ENCODE data around the gene GOLGA3. TPM values are rescaled to one million over a fixed set of nuclear protein-coding genes. Genes with fewer than 3 reads are reported as not detected.

The GOLGA3 gene
- total RNA-seq, 2 donors from 2014 or later = 32.2 to 49.8 TPM

- Histone ChIP-seq H3K4me1 (no peaks in the 10 kb centered on the region), H3K27me3 (no peaks in the 10 kb centered on the region), H3K4me3 (no peak overlapping the region), H3K36me3 (peaks cover 93% of the 10 kb centered on the region), H3K9me3 (no peaks in the 10 kb centered on the region), H3K27ac (no peak overlapping the region)
- no peak for TF ChIP-seq CTCF (IDR thresholded peaks at IDR 0.05)
- DNase-seq (ENCODE audit: low spot score) = no peak
Measured at GRCh38 chr12:132747896-132748295, 80.8 kb downstream of the GOLGA3 start.

GRCh38 chr12:132747395-132747794 is 81.3 kb downstream of the GOLGA3 start:
- no peak overlapping the region for H3K4me3 ChIP-seq
- no peak overlapping the region for H3K27ac ChIP-seq
- H3K9me3 ChIP-seq = no peaks in the 10 kb centered on the region
- H3K36me3 ChIP-seq = peaks cover 93% of the 10 kb centered on the region
- TF ChIP-seq CTCF (IDR thresholded peaks at IDR 0.05) = no peak
- no peaks in the 10 kb centered on the region for H3K27me3 ChIP-seq
- H3K4me1 ChIP-seq = no peaks in the 10 kb centered on the region
- DNase-seq (ENCODE audit: low spot score) = no peak

GRCh38 chr12:132746613-132747012 is 82.1 kb downstream of the GOLGA3 start:
- Histone ChIP-seq H3K9me3 (no peaks in the 10 kb centered on the region), H3K4me1 (no peaks in the 10 kb centered on the region), H3K4me3 (no peak overlapping the region), H3K36me3 (peaks cover 92% of the 10 kb centered on the region), H3K27me3 (no peaks in the 10 kb centered on the region), H3K27ac (no peak overlapping the region)
- DNase-seq (ENCODE audit: low spot score) = no peak
- no peak for TF ChIP-seq CTCF (IDR thresholded peaks at IDR 0.05)

DNA sequence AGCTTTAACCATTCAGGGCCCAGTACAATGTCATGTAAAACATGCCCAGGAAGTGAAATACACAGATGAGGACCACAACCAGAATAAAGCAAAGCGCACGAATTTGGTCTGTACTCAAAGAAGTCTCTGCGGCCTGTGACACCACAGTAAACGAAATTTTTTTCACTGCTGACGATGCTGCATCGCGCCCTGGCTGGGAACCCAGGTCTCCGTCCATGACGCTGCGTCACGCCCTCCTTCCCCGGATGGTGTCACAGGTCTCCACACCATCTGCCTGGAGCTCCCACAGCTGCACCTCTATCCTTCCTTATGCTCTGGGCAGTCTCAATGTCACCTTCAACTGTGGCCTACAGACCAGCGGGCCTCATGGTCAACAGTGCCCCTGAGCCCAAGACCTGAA is 84.8 kb downstream of the GOLGA3 start:
- DNase-seq (ENCODE audit: low spot score) = no peak
- H3K4me1 ChIP-seq = peaks cover 0 to 21% of the 10 kb centered on the region in 2 donors
- TF ChIP-seq CTCF (IDR thresholded peaks at IDR 0.05) = no peak
- H3K27ac ChIP-seq = no peak overlapping the region
- no peaks in the 10 kb centered on the region for H3K27me3 ChIP-seq
- H3K36me3 ChIP-seq = peaks cover 94% of the 10 kb centered on the region
- no peaks in the 10 kb centered on the region for H3K9me3 ChIP-seq
- no peak overlapping the region for H3K4me3 ChIP-seq

DNA sequence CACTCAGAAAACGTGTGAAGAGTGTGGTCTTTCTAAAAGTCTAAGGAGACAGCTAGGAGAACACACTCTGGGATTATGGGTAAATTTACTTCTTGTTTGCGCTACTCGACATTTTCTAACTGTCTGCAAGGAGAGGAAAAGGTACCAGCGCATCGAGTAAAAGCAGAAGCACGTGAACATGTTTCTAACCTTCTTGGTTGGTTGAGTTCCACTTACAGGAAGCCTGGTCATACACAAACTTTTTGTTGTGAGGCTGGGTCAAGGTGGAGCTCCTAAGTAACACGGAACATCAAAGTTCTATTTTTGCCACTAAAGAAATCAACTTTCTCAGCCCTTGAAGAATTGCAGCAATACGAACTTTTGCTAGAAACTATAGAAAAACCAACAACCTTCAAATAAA is 87.0 kb downstream of the GOLGA3 start:
- H3K36me3 ChIP-seq = peaks cover 90% of the 10 kb centered on the region
- peaks cover 0 to 21% of the 10 kb centered on the region in 2 donors for H3K4me1 ChIP-seq
- no peak overlapping the region for H3K4me3 ChIP-seq
- no peak for TF ChIP-seq CTCF (IDR thresholded peaks at IDR 0.05)
- peak overlapping the region in 1 of 2 donors; percentile 70 for H3K27ac ChIP-seq
- H3K27me3 ChIP-seq = no peaks in the 10 kb centered on the region
- H3K9me3 ChIP-seq = no peaks in the 10 kb centered on the region
- no peak for DNase-seq (ENCODE audit: low spot score)

DNA sequence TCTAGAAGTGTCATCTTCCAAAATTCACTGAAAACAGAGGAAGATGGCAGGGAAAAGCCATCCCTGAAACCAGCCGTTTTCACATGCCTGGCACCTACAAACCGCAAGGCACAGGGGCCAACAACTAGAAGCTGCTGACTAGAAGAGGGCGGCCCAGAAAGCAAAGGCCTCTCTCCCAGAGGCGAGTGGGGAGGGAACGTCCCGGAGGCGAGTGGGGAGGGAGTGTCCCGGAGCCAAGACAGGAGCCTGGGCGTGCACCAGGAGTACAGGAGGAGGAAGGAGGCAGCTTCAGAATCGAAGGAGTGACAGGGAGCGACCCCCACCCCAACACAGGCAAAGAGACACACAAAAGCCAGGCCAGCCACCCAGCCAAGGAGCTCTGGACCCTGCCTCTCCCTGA is 88.0 kb downstream of the GOLGA3 start:
- DNase-seq (ENCODE audit: low spot score) = no peak
- no peaks in the 10 kb centered on the region for H3K27me3 ChIP-seq
- no peak overlapping the region for H3K4me3 ChIP-seq
- H3K36me3 ChIP-seq = peaks cover 90% of the 10 kb centered on the region
- no peaks in the 10 kb centered on the region for H3K9me3 ChIP-seq
- TF ChIP-seq CTCF (IDR thresholded peaks at IDR 0.05) = no peak
- H3K27ac ChIP-seq = peak overlapping the region; percentile 64 to 70
- H3K4me1 ChIP-seq = peaks cover 0 to 21% of the 10 kb centered on the region in 2 donors
